AG20443 (cell line): ENCODE results near the gene MAPT.
"Not testable (repeated sequence)": the region's sequence is repeated elsewhere in the genome, so short reads cannot be mapped to it uniquely, and the experiment has no call there.

Experiments used
- DNase-seq: peaks from one replicate; pipeline ENCODE4 v3.0.0; 2012; ENCODE audit warnings: low spot score, mixed read lengths

The MAPT gene

DNA sequence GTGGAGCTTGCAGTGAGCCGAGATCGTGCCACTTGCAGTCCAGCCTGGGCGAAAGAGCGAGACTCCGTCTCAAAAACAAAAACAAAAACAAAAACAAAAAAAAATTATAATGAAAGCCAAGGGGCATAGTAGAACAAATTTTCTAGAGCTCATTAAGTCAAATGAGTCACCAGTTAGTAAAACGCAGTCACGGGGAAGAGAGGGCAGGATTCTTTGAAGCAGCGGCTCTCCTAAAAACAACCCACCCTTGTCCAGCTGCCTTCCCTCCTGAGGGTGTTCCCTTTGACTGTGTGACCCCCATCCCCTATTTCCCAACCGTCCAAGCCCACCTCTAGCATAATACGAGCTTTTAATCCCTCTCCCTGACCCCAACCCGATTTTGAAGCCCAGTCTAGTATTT is 60.6 kb downstream of the MAPT start:
- peak; percentile 53 for DNase-seq

DNA sequence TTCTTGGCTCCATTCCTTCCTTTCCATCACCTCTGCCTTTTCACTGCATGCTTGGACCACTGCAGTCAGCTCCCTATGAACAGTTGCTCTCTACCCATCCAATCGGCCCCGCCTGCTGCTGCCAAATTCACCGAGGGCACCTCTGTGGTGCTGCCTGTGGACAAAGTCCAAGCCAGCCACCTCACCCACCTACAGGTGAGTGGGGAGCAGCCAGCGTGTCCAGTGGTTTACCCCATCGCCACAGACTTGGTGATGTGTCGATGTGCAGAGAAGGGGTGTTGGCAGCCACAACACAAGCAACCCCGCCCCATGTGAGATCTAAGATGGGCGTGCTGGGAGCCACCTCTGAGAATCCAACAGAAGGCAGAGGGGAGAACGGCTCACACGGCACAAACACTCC is 61.0 kb downstream of the MAPT start:
- DNase-seq, result no peak

GRCh38 chr17:45956090-45956489 is 61.7 kb downstream of the MAPT start:
- no peak for DNase-seq

DNA sequence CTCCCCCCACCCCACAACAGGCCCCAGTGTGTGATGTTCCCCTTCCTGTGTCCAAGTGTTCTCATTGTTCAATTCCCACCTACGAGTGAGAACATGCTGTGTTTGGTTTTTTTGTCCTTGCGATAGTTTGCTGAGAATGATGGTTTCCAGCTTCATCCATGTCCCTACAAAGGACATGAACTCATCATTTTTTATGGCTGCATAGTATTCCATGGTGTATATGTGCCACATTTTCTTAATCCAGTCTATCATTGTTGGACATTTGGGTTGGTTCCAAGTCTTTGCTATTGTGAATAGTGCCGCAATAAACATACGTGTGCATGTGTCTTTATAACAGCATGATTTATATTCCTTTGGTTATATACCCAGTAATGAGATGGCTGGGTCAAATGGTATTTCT is 62.4 kb downstream of the MAPT start:
- not testable (repeated sequence) for DNase-seq

- DNase-seq, result no peak
These were observed 64.0 kb downstream of the MAPT start for GRCh38 chr17:45958307-45958706.

DNA sequence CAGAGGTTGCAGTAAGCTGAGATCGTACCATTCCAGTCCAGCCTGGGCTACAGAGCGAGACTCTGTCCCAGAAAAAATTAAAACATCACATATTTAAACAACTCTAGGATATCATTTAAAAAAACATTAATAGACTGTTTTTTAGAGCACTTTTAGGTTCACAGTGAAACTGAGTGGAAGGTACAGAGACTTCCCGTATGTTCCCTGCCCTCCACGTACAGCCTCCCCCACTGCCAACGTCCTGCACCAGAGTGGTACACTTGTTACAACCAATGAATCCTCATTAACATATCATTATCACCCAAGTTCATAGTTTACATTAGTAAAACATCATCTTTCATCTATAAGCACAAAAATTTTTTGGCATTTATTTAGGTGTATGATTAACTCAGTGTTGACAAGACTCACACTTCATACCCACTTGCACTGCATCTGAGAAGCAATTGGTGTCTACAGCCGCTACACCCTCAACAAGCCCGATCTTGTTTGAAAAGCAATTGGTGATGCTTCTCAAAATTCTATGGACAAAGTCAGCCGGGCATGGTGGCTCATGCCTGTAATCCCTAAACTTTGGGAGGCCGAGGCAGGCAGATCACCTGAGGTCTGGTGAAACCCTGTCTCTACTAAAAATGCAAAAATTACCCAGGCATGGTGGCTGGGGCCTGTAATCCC is 64.8 kb downstream of the MAPT start:
- DNase-seq, result no peak

DNA sequence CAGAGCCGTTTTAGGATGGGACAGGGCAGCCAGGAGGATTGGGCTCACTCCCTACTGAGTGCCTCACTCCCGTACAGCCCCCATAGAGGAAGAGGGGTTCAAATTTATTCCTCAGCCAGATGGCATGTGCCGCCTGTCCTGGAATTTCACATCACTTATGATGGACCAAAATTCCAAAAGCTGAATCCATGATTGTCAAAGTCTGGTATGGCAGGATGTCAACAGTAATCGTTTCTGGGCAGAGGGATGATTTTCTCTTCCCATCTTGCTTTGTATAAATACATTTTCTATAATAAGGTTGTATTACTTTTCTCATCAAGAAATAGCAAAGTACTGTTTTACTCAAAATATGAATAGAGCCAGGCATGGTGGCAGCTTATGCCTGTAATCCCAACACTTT is 66.0 kb downstream of the MAPT start:
- DNase-seq, result no peak

GRCh38 chr17:45961206-45961605 is 66.9 kb downstream of the MAPT start:
- DNase-seq, result no peak

DNA sequence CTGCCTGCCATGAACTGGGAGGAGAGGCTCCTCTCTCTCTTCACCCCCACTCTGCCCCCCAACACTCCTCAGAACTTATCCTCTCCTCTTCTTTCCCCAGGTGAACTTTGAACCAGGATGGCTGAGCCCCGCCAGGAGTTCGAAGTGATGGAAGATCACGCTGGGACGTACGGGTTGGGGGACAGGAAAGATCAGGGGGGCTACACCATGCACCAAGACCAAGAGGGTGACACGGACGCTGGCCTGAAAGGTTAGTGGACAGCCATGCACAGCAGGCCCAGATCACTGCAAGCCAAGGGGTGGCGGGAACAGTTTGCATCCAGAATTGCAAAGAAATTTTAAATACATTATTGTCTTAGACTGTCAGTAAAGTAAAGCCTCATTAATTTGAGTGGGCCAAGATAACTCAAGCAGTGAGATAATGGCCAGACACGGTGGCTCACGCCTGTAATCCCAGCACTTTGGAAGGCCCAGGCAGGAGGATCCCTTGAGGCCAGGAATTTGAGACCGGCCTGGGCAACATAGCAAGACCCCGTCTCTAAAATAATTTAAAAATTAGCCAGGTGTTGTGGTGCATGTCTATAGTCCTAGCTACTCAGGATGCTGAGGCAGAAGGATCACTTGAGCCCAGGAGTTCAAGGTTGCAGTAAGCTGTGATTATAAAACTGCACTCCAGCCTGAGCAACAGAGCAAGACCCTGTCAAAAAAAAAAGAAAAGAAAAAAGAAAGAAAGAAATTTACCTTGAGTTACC is 68.0 kb downstream of the MAPT start:
- DNase-seq, result no peak

DNA sequence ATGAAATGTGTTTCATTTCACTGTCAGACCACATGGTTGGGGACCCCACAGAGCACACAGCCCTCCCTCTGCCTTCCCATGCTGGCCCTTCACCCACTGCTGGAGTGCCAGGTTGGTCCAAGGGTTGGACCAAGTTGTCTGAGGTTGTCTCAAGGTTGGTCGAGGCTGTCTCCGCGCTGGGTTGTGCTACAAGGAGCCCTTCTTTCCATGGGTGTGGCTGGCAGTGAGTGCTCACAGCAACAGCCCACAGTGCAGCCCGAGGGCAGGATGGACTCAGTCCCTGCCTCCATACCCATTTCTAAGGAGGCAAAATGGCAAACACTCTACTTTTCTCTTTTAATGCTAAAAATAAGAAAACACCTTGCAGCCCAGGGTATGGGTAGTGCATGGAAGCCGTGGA is 68.9 kb downstream of the MAPT start:
- DNase-seq, result no peak

DNA sequence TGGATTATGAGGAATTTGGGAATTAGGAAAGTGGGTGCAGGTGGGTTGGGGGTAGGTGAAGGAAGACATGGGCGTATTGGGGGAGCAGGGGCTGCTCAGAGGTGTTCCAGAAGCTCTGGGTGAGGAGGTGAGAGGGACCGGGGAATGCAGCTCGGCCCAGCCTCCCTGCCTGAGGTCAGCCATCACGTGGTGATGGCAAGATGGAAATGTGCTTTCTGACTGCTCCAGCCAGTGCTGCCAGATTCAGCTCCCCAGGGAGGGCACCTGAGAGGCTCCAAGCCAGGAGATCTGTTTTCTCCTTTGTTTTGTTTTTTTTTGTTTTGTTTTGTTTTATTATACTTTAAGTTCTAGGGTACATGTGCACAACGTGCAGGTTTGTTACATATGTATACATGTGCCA is 69.5 kb downstream of the MAPT start:
- no peak for DNase-seq

DNA sequence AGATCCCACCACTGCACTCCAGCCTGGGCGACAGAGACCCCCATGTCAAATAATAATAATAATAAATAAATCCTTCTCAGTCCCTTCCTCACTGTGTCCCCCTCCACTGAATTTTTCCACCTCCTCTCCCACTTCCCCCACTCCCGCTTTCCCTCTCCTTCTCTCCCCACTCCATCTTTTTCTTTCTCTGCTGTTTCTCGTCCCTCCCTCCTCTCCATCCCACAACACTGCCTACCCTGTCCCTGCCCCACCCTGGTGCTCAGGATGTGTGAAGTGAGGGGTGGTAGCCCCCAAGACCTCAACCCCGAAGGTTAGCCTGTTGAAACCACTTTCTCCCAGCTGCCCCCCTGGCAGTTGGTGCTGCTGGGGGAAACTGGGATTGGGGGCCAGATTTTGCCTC is 70.3 kb downstream of the MAPT start:
- no peak for DNase-seq

DNA sequence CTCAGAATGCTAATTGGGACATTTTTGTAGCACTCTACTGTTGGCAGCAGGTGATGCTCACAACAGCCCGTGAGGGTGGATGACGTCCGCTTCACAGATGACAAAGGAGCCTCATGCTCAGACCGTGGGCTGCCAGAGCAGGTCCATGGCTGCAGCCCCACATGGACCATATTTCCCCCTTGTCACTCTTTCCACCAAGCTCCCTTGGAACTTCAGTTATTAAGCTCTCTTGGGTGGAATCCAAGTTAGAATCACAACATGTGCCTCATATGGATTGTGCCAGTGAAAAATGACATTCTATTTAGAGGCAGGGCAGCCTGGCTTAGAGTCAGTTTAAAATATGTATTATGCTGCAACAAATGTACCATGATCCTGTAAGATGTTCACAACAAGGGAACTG is 71.5 kb downstream of the MAPT start:
- DNase-seq, result no peak

- no peak for DNase-seq
These were observed 72.4 kb downstream of the MAPT start for GRCh38 chr17:45966606-45967280.

DNA sequence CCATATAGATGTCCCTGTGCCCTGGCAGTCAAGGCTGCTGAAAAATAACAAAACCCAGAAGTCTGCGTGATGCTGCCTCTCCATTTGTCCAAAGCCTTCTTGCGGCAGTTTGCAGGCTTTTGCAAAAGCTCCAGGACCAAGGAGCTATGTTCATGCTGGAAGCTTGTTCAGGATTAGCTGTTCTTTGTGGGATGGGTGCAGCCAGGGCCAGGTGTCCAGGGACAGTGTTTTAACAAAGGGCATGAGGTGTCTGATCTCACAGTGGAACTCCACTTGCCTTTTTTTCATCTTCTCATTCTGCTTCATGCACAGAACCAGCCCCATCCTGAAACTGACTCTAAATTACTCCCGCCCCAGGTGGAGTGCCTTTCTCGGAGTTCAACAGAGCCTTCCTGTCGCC is 73.0 kb downstream of the MAPT start:
- DNase-seq, result no peak

GRCh38 chr17:45968732-45969131 is 74.4 kb downstream of the MAPT start:
- DNase-seq, result no peak

DNA sequence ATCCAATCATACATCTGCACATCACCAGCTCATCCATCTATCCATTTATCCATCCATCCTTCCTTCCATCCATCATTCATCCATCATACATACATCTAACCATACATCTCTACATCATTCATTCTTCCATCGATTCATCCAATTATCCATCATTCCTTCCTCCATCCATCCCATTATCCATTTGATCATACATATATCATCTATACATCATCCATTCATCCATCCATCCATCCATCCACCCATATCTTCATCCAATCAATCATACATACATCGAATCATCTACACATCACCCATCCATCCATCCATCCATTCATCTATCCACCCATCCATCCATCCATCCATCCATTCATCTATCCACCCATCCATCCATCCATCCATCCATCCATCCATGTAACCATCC is 75.4 kb downstream of the MAPT start:
- no peak for DNase-seq

DNA sequence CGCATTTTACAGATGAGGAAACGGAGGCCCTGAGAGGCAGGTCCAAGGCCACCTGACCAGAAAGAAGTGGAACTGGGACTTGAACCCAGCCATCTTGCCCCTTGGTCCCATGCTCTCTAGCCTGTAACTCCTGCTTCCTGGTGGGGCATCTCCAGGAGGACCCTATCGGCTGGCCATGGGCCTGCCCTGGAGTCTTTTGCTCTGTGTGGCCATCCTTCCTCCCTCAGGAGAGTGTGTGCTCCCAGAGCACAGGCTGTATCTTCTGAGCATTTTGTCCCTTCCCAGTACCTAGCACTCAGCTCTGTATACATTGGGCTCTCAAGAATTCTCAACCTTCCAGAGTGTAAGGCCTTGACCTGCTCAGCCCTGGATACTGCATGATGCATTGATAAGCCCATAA is 76.3 kb downstream of the MAPT start:
- DNase-seq, result no peak

DNA sequence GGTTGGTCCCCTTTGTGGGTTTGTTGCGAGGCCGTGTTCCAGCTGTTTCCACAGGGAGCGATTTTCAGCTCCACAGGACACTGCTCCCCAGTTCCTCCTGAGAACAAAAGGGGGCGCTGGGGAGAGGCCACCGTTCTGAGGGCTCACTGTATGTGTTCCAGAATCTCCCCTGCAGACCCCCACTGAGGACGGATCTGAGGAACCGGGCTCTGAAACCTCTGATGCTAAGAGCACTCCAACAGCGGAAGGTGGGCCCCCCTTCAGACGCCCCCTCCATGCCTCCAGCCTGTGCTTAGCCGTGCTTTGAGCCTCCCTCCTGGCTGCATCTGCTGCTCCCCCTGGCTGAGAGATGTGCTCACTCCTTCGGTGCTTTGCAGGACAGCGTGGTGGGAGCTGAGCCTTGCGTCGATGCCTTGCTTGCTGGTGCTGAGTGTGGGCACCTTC is 77.4 kb downstream of the MAPT start:
- DNase-seq, result no peak

DNA sequence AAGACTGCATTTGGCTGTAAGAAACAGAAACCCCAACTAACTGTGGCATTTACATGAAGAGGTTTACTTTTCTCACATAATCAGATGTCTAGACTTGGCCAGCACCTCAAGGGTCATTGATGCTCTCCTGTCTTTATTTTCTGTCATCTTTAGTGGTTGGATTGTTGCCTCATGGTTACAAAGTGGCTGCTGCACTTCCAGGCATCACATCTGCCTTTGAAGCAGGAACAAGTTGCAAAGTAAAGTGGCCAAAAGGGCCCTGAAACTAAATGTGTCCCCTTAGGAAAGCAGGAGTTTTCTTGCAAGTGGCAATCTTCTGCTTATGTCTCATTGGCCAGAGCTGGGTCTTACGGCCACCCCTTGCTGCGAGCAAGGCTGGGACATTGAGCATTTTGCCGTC is 78.2 kb downstream of the MAPT start:
- no peak for DNase-seq

DNA sequence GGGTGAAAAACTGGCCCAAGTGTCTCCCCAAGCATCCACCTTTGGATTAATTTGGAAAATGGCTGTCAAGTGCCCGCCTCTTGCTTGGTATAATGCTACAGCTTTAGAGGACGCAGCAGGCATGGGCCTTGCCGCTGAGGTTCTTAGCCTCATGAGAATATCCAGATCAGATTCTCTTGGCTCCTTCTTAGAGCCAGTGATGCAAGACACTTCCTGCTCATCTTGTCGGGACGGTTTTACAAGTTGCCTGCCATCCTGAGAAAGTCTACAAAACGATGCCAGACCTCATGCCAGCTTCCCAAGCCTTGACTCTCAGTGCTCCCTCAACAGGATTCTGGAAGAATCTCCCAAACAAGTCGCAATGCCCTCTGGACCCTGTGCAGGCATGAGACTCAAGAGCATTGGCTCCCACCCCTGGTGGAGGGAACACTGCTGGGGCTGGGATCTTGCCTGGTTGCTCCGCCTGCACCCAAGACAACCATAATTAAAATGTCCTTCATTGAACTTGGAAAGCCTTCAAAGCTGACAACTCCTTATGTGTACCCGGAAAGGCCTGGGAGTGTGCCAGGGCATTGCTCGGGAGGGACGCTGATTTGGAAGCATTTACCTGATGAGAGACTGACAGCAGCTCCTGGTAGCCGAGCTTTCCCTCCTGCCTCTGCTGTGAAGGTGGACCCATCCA is 78.9 kb downstream of the MAPT start:
- no peak for DNase-seq

- DNase-seq, result no peak
These were observed 79.8 kb downstream of the MAPT start for GRCh38 chr17:45973946-45974859.
